A673 (cell line): Measurements from ENCODE around the gene DENND11. TPM values are rescaled to one million over a fixed set of nuclear protein-coding genes. Genes with fewer than 3 reads are reported as not detected.

ENCODE experiments used
- BruUV-seq: library from RNA; stranded (reverse); fragments of 400-500 nt; replicated peaks from 2 replicates; lab custom pipeline; 2021; lab: Mats Ljungman, UMichigan
- CTCF ChIA-PET: fragments of 300-600 bp; sonication (Branson Sonifier 250); formaldehyde crosslinking; loops from one replicate; lab custom pipeline; 2022; ENCODE audit warnings: antibody characterized with exemption; lab: Charles Lee
- POLR2A ChIA-PET: fragments of 300-600 bp; sonication (Branson Sonifier 250); formaldehyde crosslinking; loops from one replicate; lab custom pipeline; 2022; ENCODE audit warnings: antibody characterized with exemption; ENCODE audit not compliant: low non-redundant PET; lab: Charles Lee
- DNase-seq: peaks from one replicate; pipeline ENCODE4 v3.0.0-alpha.2; 2015; ENCODE audit warnings: low spot score
- H3K27ac ChIP-seq: fragments of 200-600 bp; sonication (generic); 2 replicates; pipeline ENCODE4 v1.5.1; 2016; ENCODE audit warnings: mixed run types, low read depth, mild to moderate bottlenecking, mixed read lengths, antibody characterized with exemption, low read length; ENCODE audit not compliant: poor library complexity, severe bottlenecking
- H3K27me3 ChIP-seq: fragments of 200-600 bp; sonication (generic); replicated peaks from 2 replicates; pipeline ENCODE4 v1.6.1; 2017; ENCODE audit warnings: mixed run types, low read depth, mild to moderate bottlenecking, mixed read lengths, antibody characterized with exemption, low read length; ENCODE audit not compliant: insufficient read depth, poor library complexity
- H3K36me3 ChIP-seq: fragments of 200-600 bp; sonication (generic); 2 replicates; pipeline ENCODE4 v1.6.1; 2016; ENCODE audit warnings: mixed run types, mild to moderate bottlenecking, mixed read lengths, antibody characterized with exemption, low read length; ENCODE audit not compliant: insufficient read depth, poor library complexity, severe bottlenecking
- H3K4me1 ChIP-seq: fragments of 200-600 bp; sonication (generic); 2 replicates; pipeline ENCODE4 v1.6.1; 2017; ENCODE audit warnings: mixed run types, mild to moderate bottlenecking, mixed read lengths, antibody characterized with exemption, low read length; ENCODE audit not compliant: insufficient read depth, poor library complexity, severe bottlenecking
- H3K4me3 ChIP-seq: fragments of 200-600 bp; sonication (generic); 2 replicates; pipeline ENCODE4 v1.5.1; 2016; ENCODE audit warnings: low read depth, mixed run types, mild to moderate bottlenecking, mixed read lengths, low read length; ENCODE audit not compliant: poor library complexity, severe bottlenecking
- H3K9me3 ChIP-seq: fragments of 200-600 bp; sonication (generic); 2 replicates; pipeline ENCODE4 v1.6.1; 2016; ENCODE audit warnings: mixed run types, low read depth, mild to moderate bottlenecking, mixed read lengths, antibody characterized with exemption, low read length; ENCODE audit not compliant: poor library complexity, severe bottlenecking
- CTCF ChIP-seq: fragments of 300-800, 200-600 bp; sonication (generic); conservative IDR thresholded peaks from 2 replicates; pipeline ENCODE4 v1.5.1; 2017; ENCODE audit warnings: low read depth, mild to moderate bottlenecking, antibody characterized with exemption, low read length, moderate library complexity, mixed read lengths
- EZH2 ChIP-seq: fragments of 200-600 bp; sonication (generic); IDR thresholded peaks from 2 replicates; pipeline ENCODE4 v1.6.1; 2017; ENCODE audit warnings: borderline replicate concordance, low read depth, mild to moderate bottlenecking, mixed read lengths, antibody characterized with exemption, low read length; ENCODE audit not compliant: poor library complexity, severe bottlenecking
- intact Hi-C: fragments of 100-400 bp; cut with micrococcal nuclease; formaldehyde crosslinking; loops from one replicate; pipeline ENCODE4 v1.10.0; 2022; ENCODE audit not compliant: unreplicated experiment
- total RNA-seq: library from RNA; stranded (reverse); gene quantifications from 2 replicates; pipeline ENCODE4 v1.2.3, GENCODE V29; 2021

Gene DENND11
- total RNA-seq, 1 experiment from 2014 or later, result 11.9 TPM

GRCh38 chr7:141685285-141686023 lies 16.5 kb downstream of the DENND11 start:
- Histone ChIP-seq H3K4me3 (no peak overlapping the region), H3K9me3 (no peaks in the 10 kb centered on the region), H3K27me3 (no peaks in the 10 kb centered on the region), H3K36me3 (no peaks in the 10 kb centered on the region), H3K4me1 (no peaks in the 10 kb centered on the region), H3K27ac (no peak overlapping the region)
- POLR2A ChIA-PET, result no interaction called here
- no peak for DNase-seq
- CTCF ChIA-PET, result interaction anchor here (0.6 kb wide), 1 partner anchor 1682 kb away, joined by 3 read pairs; no protein-coding TSS in a partner anchor
- intact Hi-C loops, result no loop called here
- BruUV-seq, result no TSS peak
- TF ChIP-seq CTCF (no peak), EZH2 (no peak)

GRCh38 chr7:141679014-141679413 lies 23.0 kb downstream of the DENND11 start:
- no peak for TF ChIP-seq CTCF
- H3K4me3 ChIP-seq, result no peak overlapping the region
- no peaks in the 10 kb centered on the region for H3K27me3 ChIP-seq
- BruUV-seq, result no TSS peak
- no peaks in the 10 kb centered on the region for H3K4me1 ChIP-seq
- ChIA-PET POLR2A (no interaction called here), CTCF (no interaction called here)
- intact Hi-C loops, result no loop called here
- H3K9me3 ChIP-seq, result no peaks in the 10 kb centered on the region
- DNase-seq, result no peak
- no peaks in the 10 kb centered on the region for H3K36me3 ChIP-seq
- no peak overlapping the region for H3K27ac ChIP-seq

- ChIA-PET CTCF (no interaction called here), POLR2A (no interaction called here)
- intact Hi-C loops, result no loop called here
- Histone ChIP-seq H3K9me3 (no peaks in the 10 kb centered on the region), H3K36me3 (no peaks in the 10 kb centered on the region), H3K4me1 (no peaks in the 10 kb centered on the region), H3K27me3 (no peaks in the 10 kb centered on the region), H3K4me3 (no peak overlapping the region), H3K27ac (no peak overlapping the region)
- no TSS peak for BruUV-seq
- DNase-seq, result no peak
- TF ChIP-seq EZH2, result no peak
- no peak for TF ChIP-seq CTCF
Observed at GRCh38 chr7:141676618-141677017, 25.3 kb downstream of the DENND11 start.
